SU-DHL-6 (cell line): ENCODE results near the gene CTDSP1.

Source experiments
- EZH2phosphoT487 ChIP-seq: fragments of 200-600 bp; sonication (generic), shearing (Covaris generic); conservative IDR thresholded peaks from 2 replicates; pipeline ENCODE4 v1.6.1; 2018; ENCODE audit warnings: mild to moderate bottlenecking, antibody characterized with exemption, low read length, moderate library complexity, mixed read lengths
- TF ChIP-seq, protein P1 (sequence below): fragments of 200-600 bp; sonication (generic); IDR thresholded peaks from one replicate; pipeline ENCODE4 v1.5.1; 2017; ENCODE audit warnings: antibody characterized with exemption, mild to moderate bottlenecking, low read length, moderate library complexity; ENCODE audit not compliant: insufficient read depth, poor library complexity, severe bottlenecking

DNA sequence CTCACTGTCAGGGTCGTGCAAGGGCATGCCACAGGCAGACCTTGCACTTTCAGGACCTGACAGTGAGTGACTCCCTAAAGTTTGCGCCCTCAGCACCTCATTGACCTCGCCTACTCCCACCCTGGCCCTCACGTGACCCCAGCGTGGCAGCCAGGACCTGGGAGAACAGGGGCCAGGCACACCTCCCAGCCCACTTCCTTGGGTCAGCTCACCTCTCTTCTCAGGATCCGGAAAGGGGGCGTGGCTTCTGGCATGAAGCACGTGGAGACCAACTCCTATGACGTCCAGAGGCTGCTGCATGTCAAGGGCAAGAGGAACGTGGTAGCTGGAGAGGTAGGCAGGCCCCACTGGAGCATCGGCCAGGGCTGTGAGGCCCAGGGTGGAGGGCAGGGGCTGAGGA lies 28.1 kb downstream of the CTDSP1 start:
- TF ChIP-seq, protein P1, sequence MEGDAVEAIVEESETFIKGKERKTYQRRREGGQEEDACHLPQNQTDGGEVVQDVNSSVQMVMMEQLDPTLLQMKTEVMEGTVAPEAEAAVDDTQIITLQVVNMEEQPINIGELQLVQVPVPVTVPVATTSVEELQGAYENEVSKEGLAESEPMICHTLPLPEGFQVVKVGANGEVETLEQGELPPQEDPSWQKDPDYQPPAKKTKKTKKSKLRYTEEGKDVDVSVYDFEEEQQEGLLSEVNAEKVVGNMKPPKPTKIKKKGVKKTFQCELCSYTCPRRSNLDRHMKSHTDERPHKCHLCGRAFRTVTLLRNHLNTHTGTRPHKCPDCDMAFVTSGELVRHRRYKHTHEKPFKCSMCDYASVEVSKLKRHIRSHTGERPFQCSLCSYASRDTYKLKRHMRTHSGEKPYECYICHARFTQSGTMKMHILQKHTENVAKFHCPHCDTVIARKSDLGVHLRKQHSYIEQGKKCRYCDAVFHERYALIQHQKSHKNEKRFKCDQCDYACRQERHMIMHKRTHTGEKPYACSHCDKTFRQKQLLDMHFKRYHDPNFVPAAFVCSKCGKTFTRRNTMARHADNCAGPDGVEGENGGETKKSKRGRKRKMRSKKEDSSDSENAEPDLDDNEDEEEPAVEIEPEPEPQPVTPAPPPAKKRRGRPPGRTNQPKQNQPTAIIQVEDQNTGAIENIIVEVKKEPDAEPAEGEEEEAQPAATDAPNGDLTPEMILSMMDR = no peak
- no peak for TF ChIP-seq EZH2phosphoT487
